Nephron (organoid): ENCODE data around the gene NSL1.

Experiments
- H3K27ac Mint-ChIP-seq, 3 experiments: 2 replicates each; pipeline ENCODE4 v1.8.0; 2020; ENCODE audit warnings: mixed read lengths in 3 of 3, mild to moderate bottlenecking in 2 of 3, moderate library complexity in 1 of 3
- H3K27me3 Mint-ChIP-seq: 2 replicates; pipeline ENCODE4 v1.8.0; 2021; ENCODE audit warnings: low read depth, mild to moderate bottlenecking, moderate library complexity, mixed read lengths
- H3K36me3 Mint-ChIP-seq: 2 replicates; pipeline ENCODE4 v1.8.0; 2020; ENCODE audit warnings: low read depth, mixed read lengths
- H3K4me1 Mint-ChIP-seq: 2 replicates; pipeline ENCODE4 v1.8.0; 2020; ENCODE audit warnings: mixed read lengths
- H3K4me3 Mint-ChIP-seq, 3 experiments: 2 replicates each; pipeline ENCODE4 v1.8.0; 2020; ENCODE audit warnings: mild to moderate bottlenecking in 3 of 3, mixed read lengths in 3 of 3, moderate library complexity in 2 of 3
- H3K9me3 Mint-ChIP-seq: 2 replicates; pipeline ENCODE4 v1.8.0; 2020; ENCODE audit warnings: mixed read lengths
- CTCF ChIP-seq, 3 experiments: fragments of 200-600 bp; sonication (generic); IDR thresholded peaks; one replicate each; pipeline ENCODE4 v1.5.0; 2021; ENCODE audit warnings: antibody characterized with exemption in 3 of 3; ENCODE audit not compliant: unreplicated experiment in 3 of 3

The NSL1 gene

DNA sequence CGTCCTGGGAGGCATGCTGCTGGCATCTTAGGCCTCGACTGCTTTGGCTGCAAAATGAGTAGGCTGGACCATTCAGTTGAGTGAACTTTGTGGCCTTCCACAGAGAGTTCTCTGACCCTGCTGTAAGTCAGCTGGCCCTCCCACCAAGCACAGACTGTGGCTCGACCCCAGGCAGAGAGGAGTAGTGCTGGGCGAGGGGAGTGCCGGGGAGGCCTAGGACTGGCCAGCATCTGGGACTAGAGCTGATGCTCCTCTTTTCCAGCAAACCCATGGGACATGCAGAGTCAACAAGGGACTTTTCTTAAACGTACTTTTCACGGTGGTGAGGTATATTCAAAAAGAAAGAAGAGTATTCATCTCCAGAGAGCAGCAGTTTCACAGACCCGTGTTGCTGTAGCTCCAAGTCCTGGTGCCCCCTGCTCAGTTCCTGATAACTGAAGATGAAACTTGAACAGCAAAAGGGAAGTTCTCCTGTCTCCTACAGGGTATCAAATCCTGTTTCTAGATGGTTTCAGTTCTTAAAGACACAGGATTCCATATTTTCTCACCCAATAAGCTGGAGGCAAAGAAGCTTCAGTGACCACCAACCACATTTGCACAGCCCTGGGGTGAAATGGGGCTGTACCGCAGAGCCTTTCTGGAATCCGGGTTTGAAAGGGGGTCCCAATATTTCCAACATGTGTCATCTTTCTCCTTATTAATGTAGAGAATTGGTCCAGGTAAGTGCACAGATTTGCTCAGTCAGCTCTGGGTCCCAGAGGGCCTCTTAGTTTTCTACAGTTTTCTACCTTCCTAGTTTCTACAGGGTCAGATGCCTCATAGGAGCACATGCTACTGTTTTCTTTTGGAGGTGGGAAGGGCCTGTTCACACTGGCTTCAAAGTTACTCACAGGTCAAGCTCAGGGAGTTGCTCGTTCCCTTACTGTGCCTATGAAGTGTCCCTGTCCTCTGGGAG lies 112.8 kb downstream of the NSL1 start:
- TF ChIP-seq CTCF (IDR thresholded peaks at IDR 0.05; ENCODE audit: unreplicated experiment in 3 of 3): no peak
- Mint-ChIP-seq H3K36me3 (no peaks in the 10 kb centered on the region), H3K4me1 (no peaks in the 10 kb centered on the region), H3K27me3 (peaks cover 5% of the 10 kb centered on the region), H3K27ac (no peak overlapping the region), H3K9me3 (no peaks in the 10 kb centered on the region), H3K4me3 (no peak overlapping the region)

- Mint-ChIP-seq H3K9me3 (no peaks in the 10 kb centered on the region), H3K27me3 (peaks cover 7% of the 10 kb centered on the region), H3K27ac (no peak overlapping the region), H3K36me3 (no peaks in the 10 kb centered on the region), H3K4me3 (no peak overlapping the region), H3K4me1 (no peaks in the 10 kb centered on the region)
- no peak for TF ChIP-seq CTCF (IDR thresholded peaks at IDR 0.05; ENCODE audit: unreplicated experiment in 3 of 3)
These were observed 114.0 kb downstream of the NSL1 start for GRCh38 chr1:212677573-212677972.

GRCh38 chr1:212677136-212677535 lies 114.4 kb downstream of the NSL1 start:
- Mint-ChIP-seq H3K27ac (no peak overlapping the region), H3K27me3 (peaks cover 9% of the 10 kb centered on the region), H3K4me3 (no peak overlapping the region), H3K9me3 (no peaks in the 10 kb centered on the region), H3K36me3 (no peaks in the 10 kb centered on the region), H3K4me1 (no peaks in the 10 kb centered on the region)
- no peak for TF ChIP-seq CTCF (IDR thresholded peaks at IDR 0.05; ENCODE audit: unreplicated experiment in 3 of 3)
